Testis (tissue), 2 donors: Measurements from ENCODE around the gene KRT13.

Source experiments
- CTCF ChIP-seq, 3 experiments: fragments of 450-650 bp in 2 of 3; fragments of 200-600 bp in 1 of 3; sonication (generic) in 1 of 3; IDR thresholded peaks; one replicate each; pipeline ENCODE4 v1.5.1; 2016 to 2019; ENCODE audit warnings: antibody characterized with exemption in 3 of 3, mild to moderate bottlenecking in 2 of 3, moderate library complexity in 1 of 3
- POLR2A ChIP-seq: fragments of 450-650 bp; IDR thresholded peaks from one replicate; pipeline ENCODE4 v1.6.1; 2017; ENCODE audit warnings: antibody characterized with exemption, mild to moderate bottlenecking, moderate library complexity

- no peak for TF ChIP-seq CTCF (IDR thresholded peaks at IDR 0.05)
- no peak for TF ChIP-seq POLR2A
These were observed 42.8 kb upstream of the KRT13 start for GRCh38 chr17:41547921-41548843.
